ENCODE data around the gene TP73. TPM values are rescaled to one million over a fixed set of nuclear protein-coding genes. Genes with fewer than 3 reads are reported as not detected.

TP73 gene
- total RNA-seq, 1 experiment from 2014 or later, result 0.54 TPM

GRCh38 chr1:3712573-3713535 is 60.5 kb downstream of the TP73 start:
- H3K4me3 Mint-ChIP-seq (ENCODE audit: low read depth, unreplicated experiment), result no peak overlapping the region
- no peaks in the 10 kb centered on the region for H3K9me3 Mint-ChIP-seq (ENCODE audit: low read depth, unreplicated experiment)
- peaks cover 15% of the 10 kb centered on the region for H3K27me3 Mint-ChIP-seq (ENCODE audit: unreplicated experiment)
- no TSS peak for BruUV-seq (replicated peaks)
- no peaks in the 10 kb centered on the region for H3K4me1 Mint-ChIP-seq (ENCODE audit: low read depth, unreplicated experiment)
- CTCF ChIA-PET, result no interaction called here
- H3K27ac Mint-ChIP-seq (ENCODE audit: unreplicated experiment), result no peak overlapping the region
- no peaks in the 10 kb centered on the region for H3K36me3 Mint-ChIP-seq (ENCODE audit: insufficient read depth, unreplicated experiment)
- intact Hi-C loops (cut with micrococcal nuclease; ENCODE audit: unreplicated experiment), result no loop called here
- DNase-seq, result no peak
- no peak for TF ChIP-seq CTCF (IDR thresholded peaks at IDR 0.05; ENCODE audit: unreplicated experiment)

- H3K27me3 Mint-ChIP-seq (ENCODE audit: unreplicated experiment), result peaks cover 15% of the 10 kb centered on the region
- H3K4me3 Mint-ChIP-seq (ENCODE audit: low read depth, unreplicated experiment), result no peak overlapping the region
- H3K36me3 Mint-ChIP-seq (ENCODE audit: insufficient read depth, unreplicated experiment), result no peaks in the 10 kb centered on the region
- no peak for DNase-seq
- no peaks in the 10 kb centered on the region for H3K4me1 Mint-ChIP-seq (ENCODE audit: low read depth, unreplicated experiment)
- no peak for TF ChIP-seq CTCF (IDR thresholded peaks at IDR 0.05; ENCODE audit: unreplicated experiment)
- H3K9me3 Mint-ChIP-seq (ENCODE audit: low read depth, unreplicated experiment), result no peaks in the 10 kb centered on the region
- no TSS peak for BruUV-seq (replicated peaks)
- no peak overlapping the region for H3K27ac Mint-ChIP-seq (ENCODE audit: unreplicated experiment)
- CTCF ChIA-PET, result no interaction called here
- intact Hi-C loops (cut with micrococcal nuclease; ENCODE audit: unreplicated experiment), result no loop called here
Observed at GRCh38 chr1:3713840-3714239, 61.5 kb downstream of the TP73 start.

- Mint-ChIP-seq H3K36me3 (ENCODE audit: insufficient read depth, unreplicated experiment) (no peaks in the 10 kb centered on the region), H3K4me1 (ENCODE audit: low read depth, unreplicated experiment) (no peaks in the 10 kb centered on the region), H3K9me3 (ENCODE audit: low read depth, unreplicated experiment) (no peaks in the 10 kb centered on the region), H3K4me3 (ENCODE audit: low read depth, unreplicated experiment) (no peak overlapping the region), H3K27ac (ENCODE audit: unreplicated experiment) (no peak overlapping the region), H3K27me3 (ENCODE audit: unreplicated experiment) (peaks cover 15% of the 10 kb centered on the region)
- BruUV-seq (replicated peaks), result no TSS peak
- CTCF ChIA-PET, result no interaction called here
- TF ChIP-seq CTCF (IDR thresholded peaks at IDR 0.05; ENCODE audit: unreplicated experiment), result no peak
- intact Hi-C loops (cut with micrococcal nuclease; ENCODE audit: unreplicated experiment), result no loop called here
- DNase-seq, result no peak
Observed at GRCh38 chr1:3714284-3714741, 62.0 kb downstream of the TP73 start.

- CTCF ChIA-PET, result no interaction called here
- Mint-ChIP-seq H3K9me3 (ENCODE audit: low read depth, unreplicated experiment) (no peaks in the 10 kb centered on the region), H3K4me1 (ENCODE audit: low read depth, unreplicated experiment) (no peaks in the 10 kb centered on the region), H3K4me3 (ENCODE audit: low read depth, unreplicated experiment) (no peak overlapping the region), H3K36me3 (ENCODE audit: insufficient read depth, unreplicated experiment) (no peaks in the 10 kb centered on the region), H3K27me3 (ENCODE audit: unreplicated experiment) (peaks cover 15% of the 10 kb centered on the region), H3K27ac (ENCODE audit: unreplicated experiment) (no peak overlapping the region)
- intact Hi-C loops (cut with micrococcal nuclease; ENCODE audit: unreplicated experiment), result no loop called here
- no TSS peak for BruUV-seq (replicated peaks)
- TF ChIP-seq CTCF (IDR thresholded peaks at IDR 0.05; ENCODE audit: unreplicated experiment), result no peak
- DNase-seq, result no peak
Observed at GRCh38 chr1:3714814-3715213, 62.5 kb downstream of the TP73 start.
